Thyroid gland (tissue), 4 donors: ENCODE results near the gene HACD1. TPM values are rescaled to one million over a fixed set of nuclear protein-coding genes. Genes with fewer than 3 reads are reported as not detected.

Experiments used
- DNase-seq, 2 donors: peaks; one replicate each; pipeline ENCODE4 v3.0.0-alpha.2; 2019
- H3K27ac ChIP-seq, 3 donors: fragments of 200-600 bp; sonication (generic); 1 replicate in 2 of 3; 2 replicates in 1 of 3; pipeline ENCODE4 v1.5.1; 2016 to 2019; ENCODE audit warnings: mild to moderate bottlenecking in 1 of 3, moderate library complexity in 1 of 3
- H3K27me3 ChIP-seq: fragments of 200-600 bp; sonication (generic); one replicate; pipeline ENCODE4 v1.5.1; 2019
- H3K36me3 ChIP-seq, 2 donors: fragments of 200-600 bp; sonication (generic); one replicate each; pipeline ENCODE4 v1.5.1; 2016 to 2019
- H3K4me1 ChIP-seq, 2 donors: fragments of 200-600 bp; sonication (generic); one replicate each; pipeline ENCODE4 v1.5.1; 2017 to 2019
- H3K4me3 ChIP-seq, 3 donors: fragments of 200-600 bp; sonication (generic); replicated peaks in 1 of 3; 1 replicate in 2 of 3; 2 replicates in 1 of 3; pipeline ENCODE4 v1.5.1; 2016; ENCODE audit warnings: mild to moderate bottlenecking in 1 of 3
- H3K9me3 ChIP-seq: fragments of 200-600 bp; sonication (generic); one replicate; pipeline ENCODE4 v1.5.1; 2017
- POLR2A ChIP-seq, 2 donors: fragments of 450-650 bp; IDR thresholded peaks; one replicate each; pipeline ENCODE4 v1.6.1; 2017; ENCODE audit warnings: antibody characterized with exemption in 2 of 2, mild to moderate bottlenecking in 2 of 2, moderate library complexity in 1 of 2
- WGBS, 2 donors: methylation state at CpG; one replicate each; pipeline ENCODE4 v1.1.5; 2017; 5-methylcytosine and 5-hydroxymethylcytosine counted together
- intact Hi-C: fragments of 100-400 bp; cut with DNase I; formaldehyde crosslinking; loops from one replicate; pipeline ENCODE4 v1.15.1; 2023
- total RNA-seq, 4 donors: library from RNA; depleted of rRNA; stranded (reverse); fragments of >200 nt; gene quantifications; one replicate each; pipeline ENCODE4 v1.2.3, GENCODE V29; 2016
- TF ChIP-seq, protein P1 (sequence below), 6 experiments: fragments of 200-600 bp in 3 of 6; fragments of 450-650 bp in 3 of 6; sonication (generic) in 3 of 6; IDR thresholded peaks; one replicate each; pipeline ENCODE4 v1.5.1; 2016 to 2019; ENCODE audit warnings: antibody characterized with exemption in 6 of 6, mild to moderate bottlenecking in 2 of 6, inconsistent platforms in 1 of 6, moderate library complexity in 1 of 6

The HACD1 gene
- total RNA-seq, 4 donors from 2014 or later, result 8.9 to 19.2 (median 13.6) TPM

DNA sequence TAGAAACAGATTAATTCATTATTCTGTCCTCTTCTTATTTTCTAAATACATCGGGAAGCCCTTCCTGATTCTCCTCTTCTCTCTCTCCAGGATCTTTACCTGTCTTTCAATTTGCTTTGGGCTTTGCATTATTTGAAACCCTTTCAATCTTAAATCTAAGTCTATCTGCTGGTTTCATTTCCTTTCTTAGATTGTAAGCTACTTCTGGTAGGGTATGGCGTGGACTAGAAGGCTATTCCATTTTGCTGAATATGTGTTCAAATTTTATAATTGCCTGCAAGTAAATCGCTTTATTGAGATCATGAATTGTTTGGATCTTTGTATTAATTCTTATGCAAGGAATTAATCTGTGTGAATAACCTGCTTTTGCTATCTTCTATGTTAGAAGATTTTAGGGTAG lies 37.8 kb upstream of the HACD1 start:
- Histone ChIP-seq H3K4me1 (peaks cover 7 to 8% of the 10 kb centered on the region in 2 donors), H3K9me3 (no peaks in the 10 kb centered on the region), H3K4me3 (no peak overlapping the region), H3K27me3 (no peaks in the 10 kb centered on the region), H3K36me3 (no peaks in the 10 kb centered on the region), H3K27ac (no peak overlapping the region)
- DNase-seq, result no peak
- intact Hi-C loops, result no loop called here
- WGBS, 2 donors, result 98% methylated on average over 3 of the region's 3 CpGs
- TF ChIP-seq, protein P1, sequence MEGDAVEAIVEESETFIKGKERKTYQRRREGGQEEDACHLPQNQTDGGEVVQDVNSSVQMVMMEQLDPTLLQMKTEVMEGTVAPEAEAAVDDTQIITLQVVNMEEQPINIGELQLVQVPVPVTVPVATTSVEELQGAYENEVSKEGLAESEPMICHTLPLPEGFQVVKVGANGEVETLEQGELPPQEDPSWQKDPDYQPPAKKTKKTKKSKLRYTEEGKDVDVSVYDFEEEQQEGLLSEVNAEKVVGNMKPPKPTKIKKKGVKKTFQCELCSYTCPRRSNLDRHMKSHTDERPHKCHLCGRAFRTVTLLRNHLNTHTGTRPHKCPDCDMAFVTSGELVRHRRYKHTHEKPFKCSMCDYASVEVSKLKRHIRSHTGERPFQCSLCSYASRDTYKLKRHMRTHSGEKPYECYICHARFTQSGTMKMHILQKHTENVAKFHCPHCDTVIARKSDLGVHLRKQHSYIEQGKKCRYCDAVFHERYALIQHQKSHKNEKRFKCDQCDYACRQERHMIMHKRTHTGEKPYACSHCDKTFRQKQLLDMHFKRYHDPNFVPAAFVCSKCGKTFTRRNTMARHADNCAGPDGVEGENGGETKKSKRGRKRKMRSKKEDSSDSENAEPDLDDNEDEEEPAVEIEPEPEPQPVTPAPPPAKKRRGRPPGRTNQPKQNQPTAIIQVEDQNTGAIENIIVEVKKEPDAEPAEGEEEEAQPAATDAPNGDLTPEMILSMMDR (IDR thresholded peaks at IDR 0.05), result no peak
- TF ChIP-seq POLR2A (IDR thresholded peaks at IDR 0.05), result no peak

DNA sequence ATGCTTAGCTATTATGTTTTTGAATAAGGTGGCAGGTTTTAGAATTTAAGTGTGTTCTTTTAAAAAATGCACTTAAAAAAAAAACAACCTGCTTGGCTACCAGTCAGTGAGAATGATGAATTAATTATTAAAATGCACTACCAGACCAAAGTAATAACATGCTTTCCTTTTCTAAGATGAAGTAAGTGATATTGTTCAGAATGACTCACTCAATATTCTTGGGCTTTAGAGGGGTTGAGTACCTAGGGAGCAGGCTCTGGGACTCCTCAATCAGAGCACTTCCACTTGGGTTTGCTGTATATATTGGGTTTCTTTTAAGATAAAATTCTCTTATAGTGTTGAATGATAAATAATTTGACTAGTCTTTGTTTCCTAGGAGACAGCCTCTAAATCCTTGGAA lies 35.4 kb upstream of the HACD1 start:
- H3K27ac ChIP-seq, result no peak overlapping the region
- H3K4me3 ChIP-seq, result no peak overlapping the region
- H3K27me3 ChIP-seq, result no peaks in the 10 kb centered on the region
- no peaks in the 10 kb centered on the region for H3K36me3 ChIP-seq
- TF ChIP-seq, protein P1 (IDR thresholded peaks at IDR 0.05), result no peak
- TF ChIP-seq POLR2A (IDR thresholded peaks at IDR 0.05), result no peak
- DNase-seq, result no peak
- H3K4me1 ChIP-seq, result peaks cover 7 to 8% of the 10 kb centered on the region in 2 donors
- intact Hi-C loops, result no loop called here
- no peaks in the 10 kb centered on the region for H3K9me3 ChIP-seq

DNA sequence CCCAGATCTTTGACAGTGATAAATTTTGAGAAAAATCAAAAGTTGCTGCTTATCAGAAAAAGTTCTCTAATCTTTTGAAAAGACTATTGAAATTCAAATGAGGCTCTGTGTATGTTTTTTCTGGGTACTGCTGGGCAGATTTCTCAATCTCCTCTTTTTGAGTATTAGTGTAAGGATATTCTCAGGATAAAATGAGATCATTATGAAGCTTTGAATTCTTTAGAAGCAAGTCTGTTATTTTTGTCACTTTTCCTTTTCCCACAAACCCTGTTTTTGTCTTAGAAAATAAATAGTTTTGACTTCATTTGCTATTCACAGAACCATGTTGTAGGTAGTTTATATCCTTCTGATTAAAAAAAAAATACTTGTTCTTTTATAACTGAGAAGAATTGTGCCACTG lies 34.7 kb upstream of the HACD1 start:
- H3K4me1 ChIP-seq, result peaks cover 7 to 8% of the 10 kb centered on the region in 2 donors
- intact Hi-C loops, result no loop called here
- no peaks in the 10 kb centered on the region for H3K36me3 ChIP-seq
- no peak overlapping the region for H3K27ac ChIP-seq
- no peaks in the 10 kb centered on the region for H3K27me3 ChIP-seq
- H3K4me3 ChIP-seq, result no peak overlapping the region
- DNase-seq, result no peak
- TF ChIP-seq, protein P1 (IDR thresholded peaks at IDR 0.05), result no peak
- TF ChIP-seq POLR2A (IDR thresholded peaks at IDR 0.05), result no peak
- H3K9me3 ChIP-seq, result no peaks in the 10 kb centered on the region

DNA sequence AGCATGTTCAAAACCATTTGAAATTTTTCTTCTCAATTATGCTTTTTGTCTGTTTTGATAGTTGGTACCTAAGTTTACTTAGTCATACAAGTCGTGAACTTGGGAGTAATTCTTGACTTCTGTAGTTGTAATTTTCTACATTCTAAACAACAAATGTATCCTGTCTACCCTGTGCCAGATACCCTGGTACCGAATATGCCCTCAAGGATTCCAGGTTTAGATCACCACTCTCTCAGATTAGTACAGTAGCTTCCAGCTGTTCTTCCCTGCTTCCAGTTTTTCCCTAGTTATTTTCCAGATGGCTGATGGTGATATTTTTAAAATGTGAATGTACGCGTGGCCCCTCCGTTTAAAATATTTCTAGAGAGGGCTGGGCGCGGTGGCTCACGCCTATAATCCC lies 33.2 kb upstream of the HACD1 start:
- intact Hi-C loops, result no loop called here
- TF ChIP-seq, protein P1 (IDR thresholded peaks at IDR 0.05), result no peak
- no peak for TF ChIP-seq POLR2A (IDR thresholded peaks at IDR 0.05)
- no peak overlapping the region for H3K4me3 ChIP-seq
- H3K9me3 ChIP-seq, result no peaks in the 10 kb centered on the region
- no peak for DNase-seq
- no peaks in the 10 kb centered on the region for H3K27me3 ChIP-seq
- no peak overlapping the region for H3K27ac ChIP-seq
- no peaks in the 10 kb centered on the region for H3K36me3 ChIP-seq
- peaks cover 8 to 18% of the 10 kb centered on the region in 2 donors for H3K4me1 ChIP-seq
- WGBS, 2 donors, result 90 to 92% methylated on average over 8 of the region's 8 CpGs

DNA sequence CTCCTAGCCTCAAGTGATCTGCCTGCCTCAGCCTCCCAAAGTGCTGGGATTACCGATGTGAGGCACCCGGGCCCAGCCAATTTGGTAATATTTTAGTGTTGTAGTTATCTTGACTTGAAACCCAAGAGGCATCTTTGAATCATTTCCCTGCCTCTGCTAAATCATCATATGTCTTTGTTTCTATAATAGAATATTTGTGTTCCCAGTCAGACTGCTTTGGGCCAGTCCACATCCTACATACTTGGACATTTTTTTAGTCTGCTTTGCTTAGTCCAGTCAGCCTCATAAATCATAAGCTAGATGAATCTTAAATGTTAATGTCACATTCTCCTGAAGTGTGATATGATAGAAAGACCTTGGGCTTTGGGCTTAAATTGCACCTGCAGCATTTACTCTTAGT lies 32.7 kb upstream of the HACD1 start:
- Histone ChIP-seq H3K27me3 (no peaks in the 10 kb centered on the region), H3K36me3 (no peaks in the 10 kb centered on the region), H3K27ac (no peak overlapping the region), H3K4me1 (peaks cover 9 to 19% of the 10 kb centered on the region in 2 donors), H3K4me3 (no peak overlapping the region), H3K9me3 (no peaks in the 10 kb centered on the region)
- intact Hi-C loops, result no loop called here
- 85 to 90% methylated on average over 2 of the region's 2 CpGs for WGBS, 2 donors
- DNase-seq, result no peak
- TF ChIP-seq POLR2A (IDR thresholded peaks at IDR 0.05), result no peak
- TF ChIP-seq, protein P1 (IDR thresholded peaks at IDR 0.05), result no peak
